ENCODE results near the gene TNFSF9. TPM values are rescaled to one million over a fixed set of nuclear protein-coding genes. Genes with fewer than 3 reads are reported as not detected.
A peak's percentile ranks its signal among the peaks of the same experiment; 100 is the strongest.

Gene TNFSF9
- total and polyA plus RNA-seq, 2 donors (not counting 1 experiment from before 2014, with no cell fraction given): 11.7 to 24.3 TPM

GRCh38 chr19:6577476-6578125 lies 46.8 kb downstream of the TNFSF9 start:
- TF ChIP-seq EZH2 (IDR thresholded peaks at IDR 0.05; ENCODE audit: borderline replicate concordance, insufficient read depth, low read depth, low read length, poor library complexity, severe bottlenecking): no peak
- no peak for TF ChIP-seq CTCF (IDR thresholded peaks at IDR 0.05)
- Histone ChIP-seq H2AFZ (ENCODE audit: insufficient read depth, low read depth, low read length, poor library complexity, severe bottlenecking) (no peak overlapping the region), H3K4me3 (ENCODE audit: control extremely low read depth in 1 of 5, extremely low read depth in 1 of 5, insufficient read depth in 1 of 5, low read depth in 2 of 5, low read length in 4 of 5) (peak overlapping the region in 1 of 5 experiments; percentile 3), H3K9ac (ENCODE audit: low read length) (peak overlapping the region; percentile 29), H3K27ac (ENCODE audit: low read length in 2 of 2) (peak overlapping the region; percentile 68 to 78), H3K27me3 (replicated peaks in 1 of 4; ENCODE audit: control extremely low read depth in 1 of 4, control insufficient read depth in 3 of 4, insufficient read depth in 4 of 4, low read length in 3 of 4) (peaks cover 0 to 5% (median 0%) of the 10 kb centered on the region in 4 experiments), H4K20me1 (ENCODE audit: control insufficient read depth, insufficient read depth, low read length, poor library complexity, severe bottlenecking) (no peaks in the 10 kb centered on the region), H3K9me3 (ENCODE audit: control extremely low read depth in 1 of 3, control insufficient read depth in 2 of 3, insufficient read depth in 1 of 3, low read length in 2 of 3) (no peaks in the 10 kb centered on the region), H3K4me1 (ENCODE audit: control insufficient read depth in 2 of 2, insufficient read depth in 2 of 2, low read length in 2 of 2) (peaks cover 16 to 28% of the 10 kb centered on the region in 2 donors), H3K4me2 (replicated peaks; ENCODE audit: low read depth, low read length, poor library complexity, severe bottlenecking) (peak overlapping the region; percentile 66), H3K79me2 (ENCODE audit: control insufficient read depth, insufficient read depth, low read length) (no peaks in the 10 kb centered on the region), H3K36me3 (replicated peaks in 1 of 2; ENCODE audit: control extremely low read depth in 1 of 2, control insufficient read depth in 1 of 2, extremely low read depth in 1 of 2, insufficient read depth in 2 of 2, low read length in 1 of 2) (no peaks in the 10 kb centered on the region)
- WGBS (ENCODE audit: insufficient coverage): 10% methylated on average over 2 of the region's 5 CpGs
- intact Hi-C loops (cut with micrococcal nuclease): loop anchor here (1.0 to 5.0 kb wide), 5 partner anchors 11 to 285 kb away; partner anchors contain the start of genes GPR108 and TRIP10
- peaks cover 21% of the 10 kb centered on the region for H3K4me1 Mint-ChIP-seq
- H3K27ac Mint-ChIP-seq: no peak overlapping the region
- peak; percentile 85 for ATAC-seq (ENCODE audit: low read depth)
- peak; percentile 88 for DNase-seq
- CTCF ChIA-PET: interaction anchor here (0.7 to 1.4 kb wide), 13 partner anchors 10 to 286 kb away, joined by 3 to 9 read pairs (median 4); no protein-coding TSS in a partner anchor
- no peaks in the 10 kb centered on the region for H3K27me3 Mint-ChIP-seq
- POLR2A ChIA-PET: interaction anchor here (0.5 to 1.5 kb wide), 13 partner anchors 10 to 195 kb away, joined by 3 to 19 read pairs (median 4); partner anchors contain the start of genes TNFSF9 and VAV1
- no peaks in the 10 kb centered on the region for H3K9me3 Mint-ChIP-seq (ENCODE audit: insufficient read depth)
- H3K4me3 Mint-ChIP-seq: no peak overlapping the region
